ENCODE measurements around the gene LRP1. TPM values are rescaled to one million over a fixed set of nuclear protein-coding genes. Genes with fewer than 3 reads are reported as not detected.

The LRP1 gene
- total RNA-seq, 2 donors from 2014 or later = 107 to 123 TPM

DNA sequence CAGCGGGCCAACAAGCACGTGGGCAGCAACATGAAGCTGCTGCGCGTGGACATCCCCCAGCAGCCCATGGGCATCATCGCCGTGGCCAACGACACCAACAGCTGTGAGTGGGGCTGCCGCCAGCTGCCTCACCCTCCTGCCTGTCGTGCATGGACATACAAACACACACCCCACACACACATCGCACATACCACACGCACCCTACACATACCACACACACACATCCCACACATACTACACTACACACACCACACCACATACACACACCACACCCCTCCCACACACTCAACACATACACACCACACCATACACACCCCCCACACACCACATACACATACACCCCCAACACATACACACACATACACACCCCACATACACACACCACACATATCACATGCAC, 63.1 kb downstream of the LRP1 start:
- intact Hi-C loops (cut with DNase I) = no loop called here

DNA sequence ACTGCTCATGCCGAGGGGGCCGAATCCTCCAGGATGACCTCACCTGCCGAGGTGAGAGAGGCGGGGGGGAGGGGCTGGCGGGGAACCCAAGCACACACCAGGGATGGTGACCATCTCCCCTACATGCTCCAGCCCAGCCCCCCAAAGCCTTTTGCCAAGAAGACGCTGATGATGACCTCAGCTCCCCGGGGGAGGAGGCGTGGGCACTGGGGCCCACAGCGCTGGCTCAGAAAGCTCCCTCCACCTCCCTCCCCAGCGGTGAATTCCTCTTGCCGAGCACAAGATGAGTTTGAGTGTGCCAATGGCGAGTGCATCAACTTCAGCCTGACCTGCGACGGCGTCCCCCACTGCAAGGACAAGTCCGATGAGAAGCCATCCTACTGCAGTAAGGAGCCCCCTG, 64.6 kb downstream of the LRP1 start:
- Histone ChIP-seq H3K36me3 (peaks cover 23% of the 10 kb centered on the region), H3K9ac (ENCODE audit: low read depth in 2 of 2, low read length in 2 of 2) (no peak overlapping the region), H3K4me3 (no peak overlapping the region), H3K9me3 (no peaks in the 10 kb centered on the region), H3K4me1 (no peaks in the 10 kb centered on the region), H3K27me3 (no peaks in the 10 kb centered on the region), H3K27ac (no peak overlapping the region)
- DNase-seq = no peak
- TF ChIP-seq, protein P1, sequence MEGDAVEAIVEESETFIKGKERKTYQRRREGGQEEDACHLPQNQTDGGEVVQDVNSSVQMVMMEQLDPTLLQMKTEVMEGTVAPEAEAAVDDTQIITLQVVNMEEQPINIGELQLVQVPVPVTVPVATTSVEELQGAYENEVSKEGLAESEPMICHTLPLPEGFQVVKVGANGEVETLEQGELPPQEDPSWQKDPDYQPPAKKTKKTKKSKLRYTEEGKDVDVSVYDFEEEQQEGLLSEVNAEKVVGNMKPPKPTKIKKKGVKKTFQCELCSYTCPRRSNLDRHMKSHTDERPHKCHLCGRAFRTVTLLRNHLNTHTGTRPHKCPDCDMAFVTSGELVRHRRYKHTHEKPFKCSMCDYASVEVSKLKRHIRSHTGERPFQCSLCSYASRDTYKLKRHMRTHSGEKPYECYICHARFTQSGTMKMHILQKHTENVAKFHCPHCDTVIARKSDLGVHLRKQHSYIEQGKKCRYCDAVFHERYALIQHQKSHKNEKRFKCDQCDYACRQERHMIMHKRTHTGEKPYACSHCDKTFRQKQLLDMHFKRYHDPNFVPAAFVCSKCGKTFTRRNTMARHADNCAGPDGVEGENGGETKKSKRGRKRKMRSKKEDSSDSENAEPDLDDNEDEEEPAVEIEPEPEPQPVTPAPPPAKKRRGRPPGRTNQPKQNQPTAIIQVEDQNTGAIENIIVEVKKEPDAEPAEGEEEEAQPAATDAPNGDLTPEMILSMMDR (IDR thresholded peaks at IDR 0.05) = no peak
- intact Hi-C loops (cut with DNase I) = no loop called here

More for the DNA sequence above, 63.1 kb downstream of the LRP1 start:
- Histone ChIP-seq H3K9me3 (no peaks in the 10 kb centered on the region), H3K4me3 (no peak overlapping the region), H3K4me1 (no peaks in the 10 kb centered on the region), H3K9ac (ENCODE audit: low read depth in 2 of 2, low read length in 2 of 2) (no peak overlapping the region), H3K36me3 (peaks cover 10% of the 10 kb centered on the region), H3K27ac (no peak overlapping the region), H3K27me3 (no peaks in the 10 kb centered on the region)
- DNase-seq = no peak
- TF ChIP-seq, protein P1 (IDR thresholded peaks at IDR 0.05) = no peak

DNA sequence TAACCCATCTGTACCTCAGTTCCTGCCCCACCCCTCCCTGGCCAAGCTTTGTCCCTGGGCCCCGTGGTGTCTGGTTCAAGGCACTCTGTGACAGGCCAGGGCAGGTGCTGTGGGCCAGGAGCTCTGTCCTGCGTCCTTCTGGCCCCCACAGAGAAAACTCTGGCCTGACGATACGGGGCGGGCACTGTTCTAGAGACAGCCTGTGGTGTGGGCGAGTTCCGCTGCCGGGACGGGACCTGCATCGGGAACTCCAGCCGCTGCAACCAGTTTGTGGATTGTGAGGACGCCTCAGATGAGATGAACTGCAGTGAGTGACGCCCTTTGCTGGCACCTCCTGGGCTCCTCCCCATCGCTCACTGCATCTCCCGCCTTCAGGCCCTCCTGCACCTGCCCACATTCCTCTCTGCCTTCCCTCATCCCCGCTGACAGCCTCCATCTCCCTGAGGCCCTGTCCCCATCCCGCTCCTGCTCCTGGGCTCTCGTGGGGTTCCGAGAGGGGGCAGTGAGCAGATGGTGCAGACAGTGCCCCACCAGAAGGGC, 65.5 kb downstream of the LRP1 start:
- DNase-seq = no peak
- no peak overlapping the region for H3K9ac ChIP-seq (ENCODE audit: low read depth in 2 of 2, low read length in 2 of 2)
- TF ChIP-seq, protein P1 (IDR thresholded peaks at IDR 0.05) = no peak

DNA sequence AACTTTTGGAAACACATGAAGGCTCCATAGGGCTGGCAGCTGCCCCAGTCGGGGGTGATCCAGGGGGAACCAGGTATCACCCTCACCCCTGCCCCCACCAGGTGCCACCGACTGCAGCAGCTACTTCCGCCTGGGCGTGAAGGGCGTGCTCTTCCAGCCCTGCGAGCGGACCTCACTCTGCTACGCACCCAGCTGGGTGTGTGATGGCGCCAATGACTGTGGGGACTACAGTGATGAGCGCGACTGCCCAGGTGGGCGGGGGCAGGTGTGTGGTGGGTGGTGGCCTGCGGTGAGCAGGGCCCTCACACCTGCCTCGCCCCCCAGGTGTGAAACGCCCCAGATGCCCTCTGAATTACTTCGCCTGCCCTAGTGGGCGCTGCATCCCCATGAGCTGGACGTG, 66.0 kb downstream of the LRP1 start:
- Histone ChIP-seq H3K9ac (ENCODE audit: low read depth in 2 of 2, low read length in 2 of 2) (no peak overlapping the region), H3K9me3 (no peaks in the 10 kb centered on the region), H3K4me1 (no peaks in the 10 kb centered on the region), H3K36me3 (peaks cover 24% of the 10 kb centered on the region), H3K27ac (no peak overlapping the region), H3K27me3 (no peaks in the 10 kb centered on the region), H3K4me3 (no peak overlapping the region)
- TF ChIP-seq, protein P1 (IDR thresholded peaks at IDR 0.05) = no peak
- intact Hi-C loops (cut with DNase I) = no loop called here
- DNase-seq = no peak

More for the DNA sequence above, 65.5 kb downstream of the LRP1 start:
- no peak overlapping the region for H3K4me3 ChIP-seq
- intact Hi-C loops (cut with DNase I) = no loop called here
- peaks cover 24% of the 10 kb centered on the region for H3K36me3 ChIP-seq
- no peak overlapping the region for H3K27ac ChIP-seq
- no peaks in the 10 kb centered on the region for H3K27me3 ChIP-seq
- H3K4me1 ChIP-seq = no peaks in the 10 kb centered on the region
- H3K9me3 ChIP-seq = no peaks in the 10 kb centered on the region

DNA sequence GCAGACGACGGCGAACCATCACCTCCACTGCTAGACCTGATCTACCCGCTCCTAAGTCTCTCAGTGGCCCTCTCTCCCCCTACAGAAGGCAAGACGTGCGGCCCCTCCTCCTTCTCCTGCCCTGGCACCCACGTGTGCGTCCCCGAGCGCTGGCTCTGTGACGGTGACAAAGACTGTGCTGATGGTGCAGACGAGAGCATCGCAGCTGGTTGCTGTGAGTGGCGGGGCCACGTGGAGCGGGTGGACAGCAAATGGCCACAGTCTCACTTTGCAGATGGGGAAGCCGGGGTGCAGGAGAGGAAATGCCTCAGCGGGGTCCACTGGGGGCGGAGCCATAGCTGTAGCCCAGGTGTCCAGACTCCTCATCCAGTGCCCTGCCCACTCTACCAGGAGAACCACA, 66.9 kb downstream of the LRP1 start:
- Histone ChIP-seq H3K4me1 (no peaks in the 10 kb centered on the region), H3K9me3 (no peaks in the 10 kb centered on the region), H3K4me3 (no peak overlapping the region), H3K27ac (no peak overlapping the region), H3K27me3 (no peaks in the 10 kb centered on the region), H3K36me3 (peaks cover 24% of the 10 kb centered on the region), H3K9ac (ENCODE audit: low read depth in 2 of 2, low read length in 2 of 2) (no peak overlapping the region)
- intact Hi-C loops (cut with DNase I) = no loop called here
- no peak for DNase-seq
- TF ChIP-seq, protein P1 (IDR thresholded peaks at IDR 0.05) = no peak
